HUES48 (cell line): ENCODE data around the gene SH3RF3.

Experiments
- H3K27ac ChIP-seq: one replicate; pipeline ENCODE4 v1.7.0; 2013; ENCODE audit warnings: low read depth, low read length, inconsistent platforms
- H3K27me3 ChIP-seq: 2 replicates; pipeline ENCODE4 v1.6.1; 2013; ENCODE audit warnings: mild to moderate bottlenecking, low read length; ENCODE audit not compliant: control insufficient read depth, insufficient read depth
- H3K36me3 ChIP-seq: 2 replicates; pipeline ENCODE4 v1.6.1; 2013; ENCODE audit warnings: low read length; ENCODE audit not compliant: control insufficient read depth, insufficient read depth
- H3K4me1 ChIP-seq: 2 replicates; pipeline ENCODE4 v1.6.1; 2013; ENCODE audit warnings: mild to moderate bottlenecking, low read length; ENCODE audit not compliant: control insufficient read depth, insufficient read depth
- H3K4me3 ChIP-seq: 2 replicates; pipeline ENCODE4 v1.5.1; 2013; ENCODE audit warnings: mild to moderate bottlenecking, low read depth, low read length
- H3K9ac ChIP-seq: 2 replicates; pipeline ENCODE4 v1.6.1; 2013; ENCODE audit warnings: mild to moderate bottlenecking, low read depth, low read length, moderate library complexity
- H3K9me3 ChIP-seq: 2 replicates; pipeline ENCODE4 v1.6.1; 2013; ENCODE audit warnings: low read length; ENCODE audit not compliant: control insufficient read depth, insufficient read depth

SH3RF3 gene

DNA sequence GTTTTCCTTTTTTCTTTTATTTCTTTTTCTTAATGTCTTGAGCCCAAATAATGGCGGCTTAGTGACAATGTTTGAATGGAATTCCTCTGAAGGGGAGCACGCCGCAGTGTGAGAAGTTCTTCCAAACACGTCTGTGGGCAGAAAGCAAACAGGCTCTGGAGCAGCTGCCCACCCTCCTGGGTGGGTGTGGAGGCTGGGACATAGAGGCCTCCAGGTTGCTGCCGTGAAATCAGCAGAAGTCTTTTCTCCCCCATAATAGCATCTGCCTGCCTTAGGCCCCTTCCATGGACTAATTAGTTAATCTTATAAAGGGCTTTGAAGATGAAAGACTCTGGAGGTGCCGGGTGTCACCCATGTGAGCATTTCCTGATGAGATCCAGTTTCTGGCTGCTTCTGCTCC, 213.9 kb downstream of the SH3RF3 start:
- Histone ChIP-seq H3K4me1 (no peaks in the 10 kb centered on the region), H3K9ac (no peak overlapping the region), H3K36me3 (no peaks in the 10 kb centered on the region), H3K4me3 (no peak overlapping the region), H3K9me3 (no peaks in the 10 kb centered on the region), H3K27me3 (no peaks in the 10 kb centered on the region), H3K27ac (no peak overlapping the region)

DNA sequence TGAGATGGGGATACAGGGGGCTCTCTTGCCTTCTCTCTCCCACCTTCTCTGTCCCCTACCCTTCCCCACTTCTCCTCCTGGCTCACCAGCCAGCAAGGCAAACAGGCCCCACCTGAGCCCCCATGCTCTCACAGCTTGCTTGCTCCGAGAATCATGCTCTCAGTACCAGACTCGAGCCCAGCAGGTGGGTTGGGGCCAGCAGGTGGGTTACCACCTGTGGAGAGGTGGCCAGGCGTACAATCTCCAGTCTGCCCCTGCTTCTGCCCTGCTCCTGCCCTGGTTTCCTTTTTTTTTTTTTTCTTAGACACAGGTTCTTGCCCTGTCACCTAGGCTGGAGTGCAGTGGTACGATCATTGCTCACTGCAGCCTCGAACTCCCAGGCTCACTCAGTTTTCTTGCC, 214.5 kb downstream of the SH3RF3 start:
- H3K4me1 ChIP-seq, result no peaks in the 10 kb centered on the region
- no peaks in the 10 kb centered on the region for H3K9me3 ChIP-seq
- no peak overlapping the region for H3K9ac ChIP-seq
- H3K4me3 ChIP-seq, result no peak overlapping the region
- H3K27ac ChIP-seq, result no peak overlapping the region
- no peaks in the 10 kb centered on the region for H3K27me3 ChIP-seq
- H3K36me3 ChIP-seq, result no peaks in the 10 kb centered on the region

DNA sequence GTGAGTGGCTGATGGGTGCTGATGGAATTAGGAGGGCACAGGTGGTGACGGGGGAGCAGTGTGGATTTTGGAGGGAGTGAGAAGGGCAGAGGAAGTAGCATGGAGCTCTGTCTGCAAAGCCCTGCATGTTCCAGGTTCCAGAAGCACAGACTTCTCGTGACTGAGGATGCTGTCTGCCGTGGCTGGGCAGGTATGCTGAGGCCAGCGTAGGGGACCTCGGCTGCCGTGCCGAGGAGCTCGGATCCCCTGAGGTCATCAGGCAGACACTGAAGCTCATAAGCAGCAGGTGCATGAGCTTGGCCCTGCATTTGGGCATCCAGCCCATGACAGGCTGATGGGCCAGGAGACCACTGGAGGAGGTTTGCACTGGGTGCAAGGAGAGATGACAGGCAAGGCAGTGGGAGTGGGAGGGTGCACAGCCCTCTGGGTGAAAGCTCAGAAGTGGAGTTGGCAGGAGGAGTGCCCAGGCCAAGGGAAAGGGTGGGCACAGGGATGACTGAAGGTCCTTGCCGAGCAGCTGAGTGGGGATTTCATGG, 215.3 kb downstream of the SH3RF3 start:
- Histone ChIP-seq H3K4me3 (no peak overlapping the region), H3K9ac (no peak overlapping the region), H3K4me1 (0 out of 2 replicates have a peak, but pooled peaks cover 3% of the 10 kb centered on the region), H3K27ac (no peak overlapping the region), H3K9me3 (no peaks in the 10 kb centered on the region), H3K27me3 (no peaks in the 10 kb centered on the region), H3K36me3 (no peaks in the 10 kb centered on the region)

DNA sequence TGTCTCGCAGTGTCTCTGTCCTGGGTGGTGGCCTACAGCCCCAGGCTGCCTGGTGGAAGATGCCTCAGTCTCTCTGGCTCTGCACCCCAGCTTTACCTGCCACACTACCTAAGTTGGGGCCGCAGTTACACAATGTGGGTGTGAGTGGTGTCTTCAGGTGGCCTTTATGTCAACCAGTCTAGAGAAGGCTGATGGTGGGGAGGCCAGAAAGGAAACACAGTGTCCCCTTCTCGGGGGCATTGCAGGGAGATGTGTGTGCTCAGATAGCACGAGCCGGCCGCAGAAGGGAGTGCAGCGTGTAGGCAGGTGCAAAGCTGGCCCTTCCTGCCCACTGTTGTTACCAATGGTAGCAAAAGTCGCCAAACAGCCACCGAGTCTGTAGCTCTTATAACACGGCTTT, 216.1 kb downstream of the SH3RF3 start:
- Histone ChIP-seq H3K9me3 (no peaks in the 10 kb centered on the region), H3K4me3 (no peak overlapping the region), H3K27me3 (no peaks in the 10 kb centered on the region), H3K9ac (no peak overlapping the region), H3K36me3 (no peaks in the 10 kb centered on the region), H3K27ac (no peak overlapping the region), H3K4me1 (0 out of 2 replicates have a peak, but pooled peaks cover 3% of the 10 kb centered on the region)

DNA sequence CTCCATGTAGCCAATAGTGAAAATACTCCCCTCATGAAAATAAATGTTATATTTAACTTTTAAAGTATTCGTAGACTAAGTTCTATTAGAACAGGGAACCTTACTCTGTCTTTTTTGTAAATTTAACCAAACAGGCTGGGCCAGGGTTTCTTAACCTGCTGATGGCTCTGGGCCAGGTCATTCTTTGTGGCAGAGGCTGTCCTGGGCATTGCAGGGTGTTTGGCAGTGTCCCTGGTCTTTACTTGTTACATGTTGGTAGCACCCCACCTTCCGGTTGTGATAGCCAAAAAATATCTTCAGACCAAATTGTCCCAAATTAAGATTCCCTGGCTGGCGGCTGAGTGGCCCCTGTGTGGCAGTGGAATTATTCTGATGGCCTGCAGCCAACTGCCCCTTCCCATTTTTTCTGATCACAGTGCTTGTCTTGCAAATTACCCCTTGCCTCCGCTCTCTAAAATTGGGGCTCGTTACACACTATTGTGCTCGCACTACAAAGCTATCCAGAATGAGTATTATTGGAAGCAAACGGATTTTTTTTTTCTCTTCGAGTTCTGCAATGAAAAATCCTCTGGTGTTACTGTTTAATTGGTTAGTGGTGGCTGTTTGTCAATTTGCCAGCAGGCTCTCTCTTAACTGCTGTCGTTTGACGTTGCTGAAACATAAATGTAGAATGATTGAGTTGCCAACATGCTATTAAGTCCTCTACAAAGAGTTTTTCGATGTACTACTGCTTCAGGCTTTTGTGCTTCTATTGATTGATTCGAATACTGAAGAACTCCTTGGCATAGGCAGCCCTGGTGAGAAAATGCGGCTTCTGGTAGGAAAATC, 216.9 kb downstream of the SH3RF3 start:
- Histone ChIP-seq H3K4me1 (0 out of 2 replicates have a peak, but pooled peaks cover 3% of the 10 kb centered on the region), H3K36me3 (no peaks in the 10 kb centered on the region), H3K9me3 (no peaks in the 10 kb centered on the region), H3K27me3 (no peaks in the 10 kb centered on the region), H3K27ac (no peak overlapping the region), H3K4me3 (no peak overlapping the region), H3K9ac (no peak overlapping the region)

DNA sequence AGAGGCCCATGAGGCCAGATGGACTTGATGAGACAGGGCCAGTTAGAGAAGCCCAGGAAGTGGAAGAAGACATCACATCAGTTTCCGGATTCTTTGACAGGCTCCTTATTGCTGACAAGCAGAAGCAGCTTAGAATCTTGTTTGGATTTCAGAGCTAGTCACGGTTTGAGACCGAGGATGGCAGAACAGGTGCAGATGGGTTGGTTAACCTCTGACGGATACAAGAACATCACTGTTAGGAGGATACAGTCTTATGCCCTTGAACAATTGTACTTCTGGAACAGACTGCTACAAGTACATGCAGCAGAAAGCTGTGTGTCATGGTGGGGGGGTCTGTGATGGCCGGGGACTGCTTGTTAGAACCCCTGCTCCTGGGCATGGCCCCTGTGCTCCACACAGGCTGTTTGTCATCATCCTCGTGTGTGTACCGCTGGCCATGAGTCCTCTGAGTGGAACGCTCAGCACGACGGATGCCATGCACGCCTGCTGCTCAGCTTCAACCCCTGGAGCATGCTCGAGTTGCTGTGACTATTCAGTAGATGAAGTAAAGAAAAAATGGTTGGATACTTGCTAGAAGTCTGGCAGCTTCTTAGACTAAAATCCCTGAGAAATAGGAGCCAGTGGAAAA, 217.7 kb downstream of the SH3RF3 start:
- Histone ChIP-seq H3K27me3 (no peaks in the 10 kb centered on the region), H3K36me3 (no peaks in the 10 kb centered on the region), H3K27ac (no peak overlapping the region), H3K9ac (no peak overlapping the region), H3K4me3 (no peak overlapping the region), H3K4me1 (0 out of 2 replicates have a peak, but pooled peaks cover 6% of the 10 kb centered on the region), H3K9me3 (no peaks in the 10 kb centered on the region)

DNA sequence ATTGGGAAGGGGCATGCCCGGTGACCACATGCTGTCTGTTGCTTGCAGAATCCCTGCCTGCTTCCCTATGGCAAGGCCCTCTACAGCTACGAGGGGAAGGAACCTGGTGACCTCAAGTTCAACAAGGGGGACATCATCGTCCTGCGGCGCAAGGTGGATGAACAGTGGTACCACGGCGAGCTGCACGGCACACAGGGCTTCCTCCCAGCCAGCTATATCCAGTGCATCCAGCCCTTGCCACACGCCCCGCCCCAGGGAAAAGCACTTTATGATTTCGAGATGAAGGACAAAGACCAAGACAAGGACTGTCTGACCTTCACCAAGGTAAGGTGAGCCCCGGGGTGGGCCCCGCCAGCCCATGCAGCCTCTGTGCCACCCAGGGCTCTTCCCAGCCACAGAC, 218.6 kb downstream of the SH3RF3 start:
- Histone ChIP-seq H3K9ac (no peak overlapping the region), H3K36me3 (no peaks in the 10 kb centered on the region), H3K9me3 (no peaks in the 10 kb centered on the region), H3K27ac (no peak overlapping the region), H3K4me3 (no peak overlapping the region), H3K27me3 (no peaks in the 10 kb centered on the region), H3K4me1 (0 out of 2 replicates have a peak, but pooled peaks cover 6% of the 10 kb centered on the region)

DNA sequence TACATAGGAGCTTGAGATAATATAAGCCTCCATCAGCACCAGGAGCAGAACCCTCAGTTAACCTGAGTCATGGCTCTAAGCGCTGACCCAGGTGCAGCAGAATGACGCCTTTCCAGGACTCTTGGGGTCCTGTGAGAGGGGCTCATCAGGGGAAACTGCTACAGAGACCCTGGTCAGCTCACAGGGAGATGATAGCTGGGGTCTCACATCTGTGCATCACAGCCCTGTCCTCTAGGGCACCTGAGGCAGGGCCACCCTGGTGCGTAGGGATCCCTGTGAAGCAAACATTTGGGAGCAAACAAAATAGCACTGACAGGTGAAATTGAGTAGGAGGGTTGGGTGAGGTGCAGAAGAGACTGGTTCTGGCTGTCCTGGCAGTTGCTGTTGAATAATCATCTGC, 219.2 kb downstream of the SH3RF3 start:
- H3K4me1 ChIP-seq, result 0 out of 2 replicates have a peak, but pooled peaks cover 6% of the 10 kb centered on the region
- no peaks in the 10 kb centered on the region for H3K9me3 ChIP-seq
- no peak overlapping the region for H3K4me3 ChIP-seq
- H3K36me3 ChIP-seq, result no peaks in the 10 kb centered on the region
- H3K27me3 ChIP-seq, result no peaks in the 10 kb centered on the region
- no peak overlapping the region for H3K27ac ChIP-seq
- no peak overlapping the region for H3K9ac ChIP-seq

DNA sequence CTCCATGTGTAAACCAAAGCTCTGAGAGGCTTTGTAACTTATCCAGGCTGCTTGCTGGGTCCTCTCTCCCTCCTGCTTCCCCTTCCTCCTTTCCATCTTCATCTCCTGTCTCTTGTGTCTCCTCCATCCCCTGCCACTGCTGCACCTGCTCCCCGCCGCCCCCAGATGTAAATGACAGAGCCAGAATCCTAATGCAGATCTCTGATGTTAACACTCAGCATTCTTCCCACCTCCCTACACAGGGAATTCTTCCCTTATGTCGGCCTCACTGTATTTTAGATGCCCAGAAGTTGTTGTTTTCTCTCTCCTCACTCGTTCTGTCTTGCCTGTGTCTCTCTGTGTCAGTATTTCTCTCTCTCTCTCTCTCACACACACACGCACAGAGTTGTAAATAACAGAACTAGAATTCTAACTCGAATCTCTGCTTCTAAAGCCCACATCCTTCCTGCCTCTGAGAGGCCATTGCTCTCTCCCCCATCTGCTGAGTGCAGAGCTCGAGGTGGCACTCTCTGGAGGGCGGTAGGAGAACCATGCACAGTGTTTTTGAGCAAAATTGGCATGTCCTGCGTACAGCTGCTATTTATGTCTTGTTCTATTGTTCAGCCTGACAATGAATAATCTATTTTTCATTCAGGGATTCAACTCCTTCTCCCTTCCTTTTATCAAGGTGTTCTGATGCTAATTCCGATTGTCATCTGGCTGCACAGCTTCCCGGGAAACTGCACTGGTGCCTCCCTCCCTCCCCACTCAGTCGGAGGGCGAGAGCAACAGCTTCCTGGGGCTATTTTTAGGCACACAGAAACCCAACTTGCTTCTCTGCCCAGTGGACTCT, 219.9 kb downstream of the SH3RF3 start:
- Histone ChIP-seq H3K4me1 (0 out of 2 replicates have a peak, but pooled peaks cover 6% of the 10 kb centered on the region), H3K4me3 (no peak overlapping the region), H3K9ac (no peak overlapping the region), H3K36me3 (no peaks in the 10 kb centered on the region), H3K27ac (no peak overlapping the region), H3K9me3 (no peaks in the 10 kb centered on the region), H3K27me3 (no peaks in the 10 kb centered on the region)

DNA sequence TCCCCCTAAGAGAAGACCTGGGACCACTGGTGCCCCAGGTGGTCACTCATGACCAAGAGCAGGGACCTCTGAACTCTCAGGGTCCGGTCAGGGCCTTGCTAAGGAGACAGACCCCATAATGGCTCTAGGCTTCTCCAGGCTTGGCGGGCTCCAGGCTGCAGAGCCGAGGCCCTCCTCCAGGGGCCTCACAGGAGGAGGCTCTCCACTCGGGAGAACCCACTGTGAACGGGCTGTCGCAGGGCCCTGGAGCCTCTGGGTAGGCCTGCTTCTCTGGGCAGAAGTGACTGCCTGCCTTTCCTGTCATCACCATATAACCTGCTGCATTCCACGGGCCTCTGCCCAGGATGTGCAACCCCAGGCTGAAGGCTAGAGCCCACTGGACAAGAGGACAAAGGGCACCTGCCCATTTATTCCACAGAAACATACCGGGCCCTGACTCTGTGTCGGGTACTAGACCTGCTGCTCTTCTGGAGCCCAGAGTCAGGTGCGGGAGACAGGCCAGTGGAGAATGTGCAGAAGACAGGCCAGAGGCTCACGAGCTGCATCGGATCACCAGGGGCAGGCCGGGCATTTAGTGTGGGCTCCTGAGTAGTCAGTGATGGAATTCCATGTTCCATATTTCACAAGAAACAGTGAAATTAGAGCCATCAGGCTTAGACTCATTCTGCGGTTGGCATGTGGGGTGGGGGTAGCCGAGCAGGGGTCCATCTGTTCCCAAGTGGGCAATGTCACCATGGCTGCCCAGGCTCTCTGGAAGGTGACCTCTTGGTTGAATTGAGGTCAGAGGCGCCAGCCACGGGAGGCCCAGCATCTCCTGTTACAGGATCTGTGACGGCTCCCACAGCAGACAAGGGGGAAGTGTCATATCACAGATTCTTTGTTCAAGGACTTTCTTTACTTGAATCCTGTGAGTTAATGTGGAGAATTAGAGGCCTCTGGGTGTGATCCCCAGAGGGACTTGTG, 220.8 kb downstream of the SH3RF3 start:
- H3K4me3 ChIP-seq, result no peak overlapping the region
- no peaks in the 10 kb centered on the region for H3K36me3 ChIP-seq
- no peak overlapping the region for H3K9ac ChIP-seq
- no peaks in the 10 kb centered on the region for H3K9me3 ChIP-seq
- 0 out of 2 replicates have a peak, but pooled peaks cover 6% of the 10 kb centered on the region for H3K4me1 ChIP-seq
- no peaks in the 10 kb centered on the region for H3K27me3 ChIP-seq
- no peak overlapping the region for H3K27ac ChIP-seq
